Muscle layer of duodenum (tissue), 2 donors: Measurements from ENCODE around the gene UTP14A.
"Not testable (repeated sequence)": the region's sequence is repeated elsewhere in the genome, so short reads cannot be mapped to it uniquely, and the experiment has no call there.

Source experiments
- H3K27ac ChIP-seq: one replicate; pipeline ENCODE4 v1.7.0; 2013; ENCODE audit warnings: mild to moderate bottlenecking, low read length
- H3K27me3 ChIP-seq: one replicate; pipeline ENCODE4 v1.7.0; 2013; ENCODE audit warnings: low read depth, mild to moderate bottlenecking, control low read depth, low read length
- H3K36me3 ChIP-seq, 2 donors: one replicate each; pipeline ENCODE4 v1.7.0; 2013; ENCODE audit warnings: low read length in 2 of 2, control low read depth in 1 of 2, mild to moderate bottlenecking in 1 of 2; ENCODE audit not compliant: insufficient read depth in 2 of 2, control insufficient read depth in 1 of 2
- H3K4me1 ChIP-seq, 2 donors: one replicate each; pipeline ENCODE4 v1.7.0; 2013; ENCODE audit warnings: low read length in 2 of 2, mild to moderate bottlenecking in 2 of 2, control low read depth in 1 of 2, moderate library complexity in 1 of 2; ENCODE audit not compliant: insufficient read depth in 2 of 2, control insufficient read depth in 1 of 2
- H3K4me3 ChIP-seq, 2 donors: one replicate each; pipeline ENCODE4 v1.7.0; 2013; ENCODE audit warnings: low read length in 2 of 2, low read depth in 1 of 2, mild to moderate bottlenecking in 1 of 2
- H3K9me3 ChIP-seq, 2 donors: one replicate each; pipeline ENCODE4 v1.7.0; 2013; ENCODE audit warnings: low read length in 2 of 2, control low read depth in 1 of 2, mild to moderate bottlenecking in 1 of 2; ENCODE audit not compliant: control insufficient read depth in 1 of 2
- donor health status: healthy.

Gene UTP14A

GRCh38 chrX:129905787-129906580 lies at the start of gene UTP14A:
Gene UTP14A (plus strand): TSS chrX:129906164. CDS start chrX:129906211, 47 bp downstream.
- Histone ChIP-seq H3K27me3 (no peaks in the 10 kb centered on the region), H3K9me3 (no peaks in the 10 kb centered on the region), H3K27ac (peak within 1 kb of the TSS; percentile 80), H3K4me1 (peaks cover 0 to 6% of the 10 kb centered on the region in 2 donors), H3K4me3 (peak within 1 kb of the TSS; percentile 74 to 83), H3K36me3 (peaks cover 18 to 23% of the 10 kb centered on the region in 2 donors)

GRCh38 chrX:129859134-129859533 lies 46.8 kb upstream of the UTP14A start:
- H3K9me3 ChIP-seq, H3K27me3 ChIP-seq, H3K4me1 ChIP-seq, H3K36me3 ChIP-seq, H3K27ac ChIP-seq, H3K4me3 ChIP-seq: not testable (repeated sequence)

GRCh38 chrX:129866321-129866720 lies 39.6 kb upstream of the UTP14A start:
- H3K4me1 ChIP-seq, H3K4me3 ChIP-seq: not testable (repeated sequence)

GRCh38 chrX:129872524-129872923 lies 33.4 kb upstream of the UTP14A start:
- Histone ChIP-seq H3K27ac (no peak overlapping the region), H3K4me1 (no peaks in the 10 kb centered on the region), H3K27me3 (no peaks in the 10 kb centered on the region), H3K4me3 (no peak overlapping the region), H3K9me3 (no peaks in the 10 kb centered on the region), H3K36me3 (no peaks in the 10 kb centered on the region)

More at GRCh38 chrX:129866321-129866720, 39.6 kb upstream of the UTP14A start:
- not testable (repeated sequence) for H3K27ac ChIP-seq, H3K9me3 ChIP-seq, H3K36me3 ChIP-seq, H3K27me3 ChIP-seq

GRCh38 chrX:129875669-129876068 lies 30.3 kb upstream of the UTP14A start:
- Histone ChIP-seq H3K36me3 (no peaks in the 10 kb centered on the region), H3K4me3 (no peak overlapping the region), H3K27me3 (no peaks in the 10 kb centered on the region), H3K4me1 (no peaks in the 10 kb centered on the region), H3K27ac (no peak overlapping the region), H3K9me3 (no peaks in the 10 kb centered on the region)

GRCh38 chrX:129876771-129877305 lies 29.1 kb upstream of the UTP14A start:
- Histone ChIP-seq H3K9me3 (no peaks in the 10 kb centered on the region), H3K4me1 (no peaks in the 10 kb centered on the region), H3K27me3 (no peaks in the 10 kb centered on the region), H3K4me3 (no peak overlapping the region), H3K36me3 (no peaks in the 10 kb centered on the region), H3K27ac (no peak overlapping the region)

GRCh38 chrX:129877401-129877800 lies 28.6 kb upstream of the UTP14A start:
- no peaks in the 10 kb centered on the region for H3K4me1 ChIP-seq
- H3K27me3 ChIP-seq, result no peaks in the 10 kb centered on the region
- H3K27ac ChIP-seq, result no peak overlapping the region
- H3K36me3 ChIP-seq, result no peaks in the 10 kb centered on the region
- no peaks in the 10 kb centered on the region for H3K9me3 ChIP-seq
- H3K4me3 ChIP-seq, result no peak overlapping the region

GRCh38 chrX:129900054-129900453 lies 5.9 kb upstream of the UTP14A start:
- Histone ChIP-seq H3K27me3 (no peaks in the 10 kb centered on the region), H3K36me3 (no peaks in the 10 kb centered on the region), H3K4me3 (no peak overlapping the region), H3K4me1 (no peaks in the 10 kb centered on the region), H3K27ac (no peak overlapping the region), H3K9me3 (no peaks in the 10 kb centered on the region)

- peaks cover 0 to 6% of the 10 kb centered on the region in 2 donors for H3K4me1 ChIP-seq
- peaks cover 25 to 33% of the 10 kb centered on the region in 2 donors for H3K36me3 ChIP-seq
- no peak overlapping the region for H3K27ac ChIP-seq
- H3K27me3 ChIP-seq, result no peaks in the 10 kb centered on the region
- no peak overlapping the region for H3K4me3 ChIP-seq
- no peaks in the 10 kb centered on the region for H3K9me3 ChIP-seq
Observed at GRCh38 chrX:129908636-129909035, 2.7 kb downstream of the UTP14A start.

GRCh38 chrX:129925305-129926092 lies 19.5 kb downstream of the UTP14A start:
- Histone ChIP-seq H3K4me3 (no peak overlapping the region), H3K4me1 (peaks cover 0 to 5% of the 10 kb centered on the region in 2 donors), H3K9me3 (no peaks in the 10 kb centered on the region), H3K27me3 (no peaks in the 10 kb centered on the region), H3K36me3 (peaks cover 29 to 32% of the 10 kb centered on the region in 2 donors), H3K27ac (peak overlapping the region; percentile 8)

GRCh38 chrX:129930941-129931410 lies 25.0 kb downstream of the UTP14A start:
- Histone ChIP-seq H3K27me3 (no peaks in the 10 kb centered on the region), H3K27ac (peak overlapping the region; percentile 39), H3K9me3 (no peaks in the 10 kb centered on the region), H3K4me3 (peak overlapping the region; percentile 67 to 68), H3K4me1 (no peaks in the 10 kb centered on the region), H3K36me3 (peaks cover 9 to 12% of the 10 kb centered on the region in 2 donors)
